HAP-1 (cell line): ENCODE results near the gene KRTAP4-6.
"Not testable (repeated sequence)": the region's sequence is repeated elsewhere in the genome, so short reads cannot be mapped to it uniquely, and the experiment has no call there.

Experiments
- DNase-seq, 2 experiments: peaks; one replicate each; pipeline ENCODE4 v3.0.0-alpha.2; 2016 to 2020; ENCODE audit warnings: low spot score in 2 of 2
- H3K27me3 ChIP-seq: fragments of 250-450 bp; sonication (Bioruptor Pico); 2 replicates; pipeline ENCODE4 v1.5.1; 2020; ENCODE audit warnings: low read depth, mild to moderate bottlenecking, moderate library complexity
- H3K36me3 ChIP-seq: fragments of 250-450 bp; sonication (Bioruptor Pico); replicated peaks from 2 replicates; pipeline ENCODE4 v1.5.1; 2020; ENCODE audit warnings: mild to moderate bottlenecking
- H3K4me1 ChIP-seq: fragments of 250-450 bp; sonication (Bioruptor Pico); 2 replicates; pipeline ENCODE4 v1.5.1; 2020; ENCODE audit warnings: mild to moderate bottlenecking
- H3K4me3 ChIP-seq: fragments of 250-450 bp; sonication (Bioruptor Pico); 2 replicates; pipeline ENCODE4 v1.5.1; 2020; ENCODE audit warnings: mild to moderate bottlenecking, moderate library complexity
- H3K9me3 ChIP-seq: fragments of 250-450 bp; sonication (Bioruptor Pico); 2 replicates; pipeline ENCODE4 v1.5.1; 2020; ENCODE audit warnings: mild to moderate bottlenecking, moderate library complexity
- in situ Hi-C: fragments of 300-500 bp; cut with MboI; formaldehyde crosslinking; loops from 3 replicates; pipeline ENCODE4 v1.14.3; 2020; ENCODE audit warnings: low sequenced_read_pairs, inconsistent platforms, mixed read lengths

KRTAP4-6 gene

GRCh38 chr17:41140360-41141131 is at the start of gene KRTAP4-6:
Gene KRTAP4-6 (minus strand): TSS chr17:41140544. CDS start chr17:41140487, 57 bp downstream.
- no peak for DNase-seq
- H3K36me3 ChIP-seq, result no peaks in the 10 kb centered on the region
- no peaks in the 10 kb centered on the region for H3K4me1 ChIP-seq
- no peak within 1 kb of the TSS for H3K4me3 ChIP-seq
- H3K9me3 ChIP-seq, result no peaks in the 10 kb centered on the region
- no peaks in the 10 kb centered on the region for H3K27me3 ChIP-seq
- in situ Hi-C loops, result no loop called here

- H3K4me1 ChIP-seq, DNase-seq, H3K4me3 ChIP-seq, H3K36me3 ChIP-seq, H3K9me3 ChIP-seq, in situ Hi-C loops, H3K27me3 ChIP-seq: not testable (repeated sequence)
Measured at GRCh38 chr17:41189837-41190318, 49.5 kb upstream of the KRTAP4-6 start, which contains the start of gene KRTAP9-1. Gene KRTAP9-1 (plus strand): TSS chr17:41189887. CDS start chr17:41189887, 0 bp downstream.

GRCh38 chr17:41186872-41187271 is 46.5 kb upstream of the KRTAP4-6 start:
- Histone ChIP-seq H3K36me3 (no peaks in the 10 kb centered on the region), H3K4me1 (no peaks in the 10 kb centered on the region), H3K4me3 (no peak overlapping the region), H3K9me3 (no peaks in the 10 kb centered on the region), H3K27me3 (peaks cover 5% of the 10 kb centered on the region)
- no peak for DNase-seq
- in situ Hi-C loops, result no loop called here

- in situ Hi-C loops, result no loop called here
Measured at GRCh38 chr17:41185001-41185400, 44.7 kb upstream of the KRTAP4-6 start.

GRCh38 chr17:41184480-41184961 is 44.2 kb upstream of the KRTAP4-6 start, which contains the start of gene KRTAP4-1:
Gene KRTAP4-1 (minus strand): TSS chr17:41184911. CDS start chr17:41184854, 57 bp downstream.
- no peaks in the 10 kb centered on the region for H3K9me3 ChIP-seq
- DNase-seq, result no peak
- no peaks in the 10 kb centered on the region for H3K4me1 ChIP-seq
- H3K4me3 ChIP-seq, result no peak within 1 kb of the TSS
- H3K36me3 ChIP-seq, result no peaks in the 10 kb centered on the region
- in situ Hi-C loops, result no loop called here
- H3K27me3 ChIP-seq, result peaks cover 5% of the 10 kb centered on the region

More at GRCh38 chr17:41185001-41185400, 44.7 kb upstream of the KRTAP4-6 start:
- Histone ChIP-seq H3K4me1 (no peaks in the 10 kb centered on the region), H3K27me3 (peaks cover 5% of the 10 kb centered on the region), H3K36me3 (no peaks in the 10 kb centered on the region), H3K9me3 (no peaks in the 10 kb centered on the region), H3K4me3 (no peak overlapping the region)
- DNase-seq, result no peak

- in situ Hi-C loops, result no loop called here
- no peaks in the 10 kb centered on the region for H3K4me1 ChIP-seq
- no peaks in the 10 kb centered on the region for H3K36me3 ChIP-seq
- H3K27me3 ChIP-seq, result peaks cover 5% of the 10 kb centered on the region; the same call in 1 of the 2 replicates
- no peaks in the 10 kb centered on the region for H3K9me3 ChIP-seq
- H3K4me3 ChIP-seq, result no peak overlapping the region
- no peak for DNase-seq
Measured at GRCh38 chr17:41178843-41179616, 38.7 kb upstream of the KRTAP4-6 start.

- Histone ChIP-seq H3K27me3 (peaks cover 5% of the 10 kb centered on the region; the same call in 1 of the 2 replicates), H3K36me3 (no peaks in the 10 kb centered on the region), H3K4me1 (no peaks in the 10 kb centered on the region), H3K9me3 (no peaks in the 10 kb centered on the region), H3K4me3 (no peak overlapping the region)
- no peak for DNase-seq
- in situ Hi-C loops, result no loop called here
Measured at GRCh38 chr17:41178341-41178740, 38.0 kb upstream of the KRTAP4-6 start.

GRCh38 chr17:41177727-41178271 is 37.5 kb upstream of the KRTAP4-6 start, which contains the start of gene KRTAP4-2:
Gene KRTAP4-2 (minus strand): TSS chr17:41178221. CDS start chr17:41178164, 57 bp downstream.
- Histone ChIP-seq H3K36me3 (no peaks in the 10 kb centered on the region), H3K9me3 (no peaks in the 10 kb centered on the region), H3K4me3 (no peak within 1 kb of the TSS), H3K4me1 (no peaks in the 10 kb centered on the region), H3K27me3 (peaks cover 5% of the 10 kb centered on the region; the same call in 1 of the 2 replicates)
- no peak for DNase-seq
- in situ Hi-C loops, result no loop called here

- in situ Hi-C loops, result no loop called here
- H3K4me3 ChIP-seq, result no peak overlapping the region
- H3K27me3 ChIP-seq, result peaks cover 5% of the 10 kb centered on the region; the same call in 1 of the 2 replicates
- H3K9me3 ChIP-seq, result no peaks in the 10 kb centered on the region
- H3K4me1 ChIP-seq, result no peaks in the 10 kb centered on the region
- H3K36me3 ChIP-seq, result no peaks in the 10 kb centered on the region
- DNase-seq, result no peak
Measured at GRCh38 chr17:41176744-41177387, 36.5 kb upstream of the KRTAP4-6 start.

GRCh38 chr17:41171886-41172285 is 31.5 kb upstream of the KRTAP4-6 start:
- no peak for DNase-seq
- Histone ChIP-seq H3K36me3 (no peaks in the 10 kb centered on the region), H3K27me3 (peaks cover under 1% of the 10 kb centered on the region; the same call in 1 of the 2 replicates), H3K4me1 (no peaks in the 10 kb centered on the region), H3K4me3 (no peak overlapping the region), H3K9me3 (no peaks in the 10 kb centered on the region)
- in situ Hi-C loops, result no loop called here

GRCh38 chr17:41168121-41168520 is 27.8 kb upstream of the KRTAP4-6 start, which contains the start of gene KRTAP4-3:
Gene KRTAP4-3 (minus strand): TSS chr17:41168221. CDS start chr17:41168172, 49 bp downstream.
- no peaks in the 10 kb centered on the region for H3K36me3 ChIP-seq
- in situ Hi-C loops, result no loop called here
- no peaks in the 10 kb centered on the region for H3K4me1 ChIP-seq
- H3K27me3 ChIP-seq, result no peaks in the 10 kb centered on the region
- H3K4me3 ChIP-seq, result no peak within 1 kb of the TSS
- H3K9me3 ChIP-seq, result no peaks in the 10 kb centered on the region
- no peak for DNase-seq

GRCh38 chr17:41167561-41167960 is 27.2 kb upstream of the KRTAP4-6 start:
- Histone ChIP-seq H3K4me3 (no peak overlapping the region), H3K27me3 (peaks cover 3% of the 10 kb centered on the region; the same call in 1 of the 2 replicates), H3K36me3 (no peaks in the 10 kb centered on the region), H3K4me1 (no peaks in the 10 kb centered on the region), H3K9me3 (no peaks in the 10 kb centered on the region)
- in situ Hi-C loops, result no loop called here
- DNase-seq, result no peak

GRCh38 chr17:41163828-41164227 is 23.5 kb upstream of the KRTAP4-6 start:
- Histone ChIP-seq H3K27me3 (peaks cover 6% of the 10 kb centered on the region; the same call in 1 of the 2 replicates), H3K4me3 (no peak overlapping the region), H3K36me3 (no peaks in the 10 kb centered on the region), H3K9me3 (no peaks in the 10 kb centered on the region), H3K4me1 (no peaks in the 10 kb centered on the region)
- in situ Hi-C loops, result no loop called here
- DNase-seq, result no peak
